ENCODE measurements around the gene TSSK6. TPM values are rescaled to one million over a fixed set of nuclear protein-coding genes. Genes with fewer than 3 reads are reported as not detected.
A peak's percentile ranks its signal among the peaks of the same experiment; 100 is the strongest.

The TSSK6 gene
- total and polyA plus RNA-seq, 10 of the 15 experiments (the other 5 are each of a cell fraction or from before 2014, with no cell fraction given): 0.06 to 3.6 (median 0.98) TPM; not detected in 2

DNA sequence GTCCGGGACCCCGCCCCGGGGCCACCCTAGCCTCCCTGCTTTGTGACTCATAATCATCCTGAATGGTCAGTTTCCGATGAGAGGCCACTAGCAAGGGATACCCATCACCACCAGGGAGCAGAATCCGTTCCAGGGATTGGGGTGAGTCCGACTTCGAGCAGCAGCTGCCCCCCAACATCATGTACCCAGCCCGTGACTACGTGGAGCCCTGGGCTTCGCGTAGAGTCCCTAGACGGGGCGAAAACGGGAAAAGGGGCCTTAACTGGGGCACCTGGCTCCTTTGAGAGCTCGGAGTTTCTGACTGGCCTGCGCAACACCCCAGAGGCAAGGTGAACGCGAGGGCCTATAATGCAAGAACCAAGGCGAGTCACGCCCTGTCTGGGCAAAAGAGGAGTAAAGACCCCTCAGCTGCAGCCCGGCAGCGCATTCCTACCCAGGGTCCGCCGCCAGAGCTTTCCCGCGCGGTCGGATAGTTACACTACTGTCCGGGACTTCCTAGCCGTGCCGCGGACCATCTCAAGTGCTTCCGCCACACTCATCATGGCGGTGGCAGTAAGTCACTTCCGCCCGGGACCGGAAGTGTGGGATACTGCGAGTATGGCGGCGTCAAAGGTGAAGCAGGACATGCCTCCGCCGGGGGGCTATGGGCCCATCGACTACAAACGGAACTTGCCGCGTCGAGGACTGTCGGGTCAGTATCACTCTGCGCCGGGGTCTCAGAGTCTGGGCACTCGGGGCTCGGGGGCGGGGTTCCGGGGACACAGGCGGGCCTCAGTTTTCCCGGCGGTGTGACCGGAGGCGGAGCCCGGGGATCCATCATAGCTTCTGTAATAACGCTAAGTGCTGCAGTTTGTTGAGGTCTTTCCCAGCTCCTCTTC is 533 bp upstream of the TSSK6 start, which contains the start of gene NDUFA13 (continued):
- TF ChIP-seq CBX3 (IDR thresholded peaks at IDR 0.05; ENCODE audit: borderline replicate concordance, low read depth) (no peak), RELA (IDR thresholded peaks at IDR 0.05; ENCODE audit: borderline replicate concordance, partially characterized antibody) (peak; percentile 87), ZNF622 (IDR thresholded peaks at IDR 0.05) (no peak), STAT3 (IDR thresholded peaks at IDR 0.05; ENCODE audit: low read depth, low read length) (no peak), ZNF217 (IDR thresholded peaks at IDR 0.05) (no peak), FOXM1 (IDR thresholded peaks at IDR 0.05; ENCODE audit: low read depth, low read length) (no peak), HDAC2 (IDR thresholded peaks at IDR 0.05) (no peak), SRF (IDR thresholded peaks at IDR 0.05; ENCODE audit: low read depth in 2 of 2, low read length in 2 of 2) (peak; percentile 44 to 45; a peak in 1 of 4 replicates), GABPA (IDR thresholded peaks at IDR 0.05; ENCODE audit: low read depth) (peak; percentile 97), IKZF2 (IDR thresholded peaks at IDR 0.05) (no peak)
- TF ChIP-seq, protein P1, sequence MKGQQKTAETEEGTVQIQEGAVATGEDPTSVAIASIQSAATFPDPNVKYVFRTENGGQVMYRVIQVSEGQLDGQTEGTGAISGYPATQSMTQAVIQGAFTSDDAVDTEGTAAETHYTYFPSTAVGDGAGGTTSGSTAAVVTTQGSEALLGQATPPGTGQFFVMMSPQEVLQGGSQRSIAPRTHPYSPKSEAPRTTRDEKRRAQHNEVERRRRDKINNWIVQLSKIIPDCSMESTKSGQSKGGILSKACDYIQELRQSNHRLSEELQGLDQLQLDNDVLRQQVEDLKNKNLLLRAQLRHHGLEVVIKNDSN (IDR thresholded peaks at IDR 0.05; ENCODE audit: borderline replicate concordance, extremely low read length, insufficient read depth, low read depth, low read length): no peak
- TF ChIP-seq, protein P2, sequence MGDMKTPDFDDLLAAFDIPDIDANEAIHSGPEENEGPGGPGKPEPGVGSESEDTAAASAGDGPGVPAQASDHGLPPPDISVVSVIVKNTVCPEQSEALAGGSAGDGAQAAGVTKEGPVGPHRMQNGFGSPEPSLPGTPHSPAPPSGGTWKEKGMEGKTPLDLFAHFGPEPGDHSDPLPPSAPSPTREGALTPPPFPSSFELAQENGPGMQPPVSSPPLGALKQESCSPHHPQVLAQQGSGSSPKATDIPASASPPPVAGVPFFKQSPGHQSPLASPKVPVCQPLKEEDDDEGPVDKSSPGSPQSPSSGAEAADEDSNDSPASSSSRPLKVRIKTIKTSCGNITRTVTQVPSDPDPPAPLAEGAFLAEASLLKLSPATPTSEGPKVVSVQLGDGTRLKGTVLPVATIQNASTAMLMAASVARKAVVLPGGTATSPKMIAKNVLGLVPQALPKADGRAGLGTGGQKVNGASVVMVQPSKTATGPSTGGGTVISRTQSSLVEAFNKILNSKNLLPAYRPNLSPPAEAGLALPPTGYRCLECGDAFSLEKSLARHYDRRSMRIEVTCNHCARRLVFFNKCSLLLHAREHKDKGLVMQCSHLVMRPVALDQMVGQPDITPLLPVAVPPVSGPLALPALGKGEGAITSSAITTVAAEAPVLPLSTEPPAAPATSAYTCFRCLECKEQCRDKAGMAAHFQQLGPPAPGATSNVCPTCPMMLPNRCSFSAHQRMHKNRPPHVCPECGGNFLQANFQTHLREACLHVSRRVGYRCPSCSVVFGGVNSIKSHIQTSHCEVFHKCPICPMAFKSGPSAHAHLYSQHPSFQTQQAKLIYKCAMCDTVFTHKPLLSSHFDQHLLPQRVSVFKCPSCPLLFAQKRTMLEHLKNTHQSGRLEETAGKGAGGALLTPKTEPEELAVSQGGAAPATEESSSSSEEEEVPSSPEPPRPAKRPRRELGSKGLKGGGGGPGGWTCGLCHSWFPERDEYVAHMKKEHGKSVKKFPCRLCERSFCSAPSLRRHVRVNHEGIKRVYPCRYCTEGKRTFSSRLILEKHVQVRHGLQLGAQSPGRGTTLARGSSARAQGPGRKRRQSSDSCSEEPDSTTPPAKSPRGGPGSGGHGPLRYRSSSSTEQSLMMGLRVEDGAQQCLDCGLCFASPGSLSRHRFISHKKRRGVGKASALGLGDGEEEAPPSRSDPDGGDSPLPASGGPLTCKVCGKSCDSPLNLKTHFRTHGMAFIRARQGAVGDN (IDR thresholded peaks at IDR 0.05): peak; percentile 78
- TF ChIP-seq, protein P3, sequence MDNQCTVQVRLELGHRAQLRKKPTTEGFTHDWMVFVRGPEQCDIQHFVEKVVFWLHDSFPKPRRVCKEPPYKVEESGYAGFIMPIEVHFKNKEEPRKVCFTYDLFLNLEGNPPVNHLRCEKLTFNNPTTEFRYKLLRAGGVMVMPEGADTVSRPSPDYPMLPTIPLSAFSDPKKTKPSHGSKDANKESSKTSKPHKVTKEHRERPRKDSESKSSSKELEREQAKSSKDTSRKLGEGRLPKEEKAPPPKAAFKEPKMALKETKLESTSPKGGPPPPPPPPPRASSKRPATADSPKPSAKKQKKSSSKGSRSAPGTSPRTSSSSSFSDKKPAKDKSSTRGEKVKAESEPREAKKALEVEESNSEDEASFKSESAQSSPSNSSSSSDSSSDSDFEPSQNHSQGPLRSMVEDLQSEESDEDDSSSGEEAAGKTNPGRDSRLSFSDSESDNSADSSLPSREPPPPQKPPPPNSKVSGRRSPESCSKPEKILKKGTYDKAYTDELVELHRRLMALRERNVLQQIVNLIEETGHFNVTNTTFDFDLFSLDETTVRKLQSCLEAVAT (IDR thresholded peaks at IDR 0.05): 0 out of 2 replicates have a peak, but pooled peaks have one; percentile 37
- TF ChIP-seq, protein P4, sequence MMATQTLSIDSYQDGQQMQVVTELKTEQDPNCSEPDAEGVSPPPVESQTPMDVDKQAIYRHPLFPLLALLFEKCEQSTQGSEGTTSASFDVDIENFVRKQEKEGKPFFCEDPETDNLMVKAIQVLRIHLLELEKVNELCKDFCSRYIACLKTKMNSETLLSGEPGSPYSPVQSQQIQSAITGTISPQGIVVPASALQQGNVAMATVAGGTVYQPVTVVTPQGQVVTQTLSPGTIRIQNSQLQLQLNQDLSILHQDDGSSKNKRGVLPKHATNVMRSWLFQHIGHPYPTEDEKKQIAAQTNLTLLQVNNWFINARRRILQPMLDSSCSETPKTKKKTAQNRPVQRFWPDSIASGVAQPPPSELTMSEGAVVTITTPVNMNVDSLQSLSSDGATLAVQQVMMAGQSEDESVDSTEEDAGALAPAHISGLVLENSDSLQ (IDR thresholded peaks at IDR 0.05): peak; percentile 73
- TF ChIP-seq, protein P5, sequence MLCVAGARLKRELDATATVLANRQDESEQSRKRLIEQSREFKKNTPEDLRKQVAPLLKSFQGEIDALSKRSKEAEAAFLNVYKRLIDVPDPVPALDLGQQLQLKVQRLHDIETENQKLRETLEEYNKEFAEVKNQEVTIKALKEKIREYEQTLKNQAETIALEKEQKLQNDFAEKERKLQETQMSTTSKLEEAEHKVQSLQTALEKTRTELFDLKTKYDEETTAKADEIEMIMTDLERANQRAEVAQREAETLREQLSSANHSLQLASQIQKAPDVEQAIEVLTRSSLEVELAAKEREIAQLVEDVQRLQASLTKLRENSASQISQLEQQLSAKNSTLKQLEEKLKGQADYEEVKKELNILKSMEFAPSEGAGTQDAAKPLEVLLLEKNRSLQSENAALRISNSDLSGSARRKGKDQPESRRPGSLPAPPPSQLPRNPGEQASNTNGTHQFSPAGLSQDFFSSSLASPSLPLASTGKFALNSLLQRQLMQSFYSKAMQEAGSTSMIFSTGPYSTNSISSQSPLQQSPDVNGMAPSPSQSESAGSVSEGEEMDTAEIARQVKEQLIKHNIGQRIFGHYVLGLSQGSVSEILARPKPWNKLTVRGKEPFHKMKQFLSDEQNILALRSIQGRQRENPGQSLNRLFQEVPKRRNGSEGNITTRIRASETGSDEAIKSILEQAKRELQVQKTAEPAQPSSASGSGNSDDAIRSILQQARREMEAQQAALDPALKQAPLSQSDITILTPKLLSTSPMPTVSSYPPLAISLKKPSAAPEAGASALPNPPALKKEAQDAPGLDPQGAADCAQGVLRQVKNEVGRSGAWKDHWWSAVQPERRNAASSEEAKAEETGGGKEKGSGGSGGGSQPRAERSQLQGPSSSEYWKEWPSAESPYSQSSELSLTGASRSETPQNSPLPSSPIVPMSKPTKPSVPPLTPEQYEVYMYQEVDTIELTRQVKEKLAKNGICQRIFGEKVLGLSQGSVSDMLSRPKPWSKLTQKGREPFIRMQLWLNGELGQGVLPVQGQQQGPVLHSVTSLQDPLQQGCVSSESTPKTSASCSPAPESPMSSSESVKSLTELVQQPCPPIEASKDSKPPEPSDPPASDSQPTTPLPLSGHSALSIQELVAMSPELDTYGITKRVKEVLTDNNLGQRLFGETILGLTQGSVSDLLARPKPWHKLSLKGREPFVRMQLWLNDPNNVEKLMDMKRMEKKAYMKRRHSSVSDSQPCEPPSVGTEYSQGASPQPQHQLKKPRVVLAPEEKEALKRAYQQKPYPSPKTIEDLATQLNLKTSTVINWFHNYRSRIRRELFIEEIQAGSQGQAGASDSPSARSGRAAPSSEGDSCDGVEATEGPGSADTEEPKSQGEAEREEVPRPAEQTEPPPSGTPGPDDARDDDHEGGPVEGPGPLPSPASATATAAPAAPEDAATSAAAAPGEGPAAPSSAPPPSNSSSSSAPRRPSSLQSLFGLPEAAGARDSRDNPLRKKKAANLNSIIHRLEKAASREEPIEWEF (IDR thresholded peaks at IDR 0.05; ENCODE audit: insufficient replicate concordance, low read depth, low read length): no peak

Data from GM12878 (cell line).